Neural progenitor cell (in vitro differentiated cells): ENCODE measurements around the gene SHMT1.

Experiments
- EZH2phosphoT487 ChIP-seq: fragments of 200-600 bp; sonication (generic); IDR thresholded peaks from 2 replicates; pipeline ENCODE4 v1.6.1; 2017; ENCODE audit warnings: antibody characterized with exemption
- TF ChIP-seq, protein P1 (sequence below): fragments of 200-600 bp; sonication (generic); IDR thresholded peaks from 2 replicates; pipeline ENCODE4 v1.5.1; 2017; ENCODE audit warnings: antibody characterized with exemption, mild to moderate bottlenecking

DNA sequence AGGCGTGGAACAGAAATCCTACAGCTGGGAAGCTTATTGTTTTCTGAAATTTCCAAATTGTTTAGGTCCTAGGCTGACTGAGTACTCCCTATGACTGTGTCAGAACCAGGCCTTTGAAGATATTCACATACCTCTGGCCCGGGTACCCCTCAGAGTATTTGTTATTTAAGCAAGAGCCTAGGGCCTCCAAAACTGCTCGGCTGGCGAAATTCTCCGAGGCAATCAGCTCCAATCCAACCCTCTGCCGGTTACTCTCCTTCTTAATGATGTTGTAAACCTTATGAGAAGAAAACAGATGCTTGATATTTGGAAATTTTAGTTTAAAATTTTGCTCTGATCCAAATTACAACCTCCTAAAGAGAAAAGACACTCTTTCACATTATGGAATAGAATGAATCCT is 9.8 kb downstream of the SHMT1 start:
- TF ChIP-seq, protein P1, sequence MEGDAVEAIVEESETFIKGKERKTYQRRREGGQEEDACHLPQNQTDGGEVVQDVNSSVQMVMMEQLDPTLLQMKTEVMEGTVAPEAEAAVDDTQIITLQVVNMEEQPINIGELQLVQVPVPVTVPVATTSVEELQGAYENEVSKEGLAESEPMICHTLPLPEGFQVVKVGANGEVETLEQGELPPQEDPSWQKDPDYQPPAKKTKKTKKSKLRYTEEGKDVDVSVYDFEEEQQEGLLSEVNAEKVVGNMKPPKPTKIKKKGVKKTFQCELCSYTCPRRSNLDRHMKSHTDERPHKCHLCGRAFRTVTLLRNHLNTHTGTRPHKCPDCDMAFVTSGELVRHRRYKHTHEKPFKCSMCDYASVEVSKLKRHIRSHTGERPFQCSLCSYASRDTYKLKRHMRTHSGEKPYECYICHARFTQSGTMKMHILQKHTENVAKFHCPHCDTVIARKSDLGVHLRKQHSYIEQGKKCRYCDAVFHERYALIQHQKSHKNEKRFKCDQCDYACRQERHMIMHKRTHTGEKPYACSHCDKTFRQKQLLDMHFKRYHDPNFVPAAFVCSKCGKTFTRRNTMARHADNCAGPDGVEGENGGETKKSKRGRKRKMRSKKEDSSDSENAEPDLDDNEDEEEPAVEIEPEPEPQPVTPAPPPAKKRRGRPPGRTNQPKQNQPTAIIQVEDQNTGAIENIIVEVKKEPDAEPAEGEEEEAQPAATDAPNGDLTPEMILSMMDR, result no peak
- no peak for TF ChIP-seq EZH2phosphoT487
